Esophagus squamous epithelium (tissue), 4 donors: ENCODE results near the gene NUDT3.
"Not testable (repeated sequence)": the region's sequence is repeated elsewhere in the genome, so short reads cannot be mapped to it uniquely, and the experiment has no call there.

ENCODE experiments used
- CTCF ChIP-seq, 6 experiments: fragments of 450-650 bp in 4 of 6; fragments of 200-600 bp in 2 of 6; sonication (generic) in 2 of 6; IDR thresholded peaks; one replicate each; pipeline ENCODE4 v1.5.1; 2016 to 2019; ENCODE audit warnings: antibody characterized with exemption in 6 of 6, mild to moderate bottlenecking in 4 of 6, moderate library complexity in 4 of 6
- POLR2A ChIP-seq, 4 donors: fragments of 450-650 bp; IDR thresholded peaks; one replicate each; pipeline ENCODE4 v1.6.1; 2017; ENCODE audit warnings: antibody characterized with exemption in 4 of 4, mild to moderate bottlenecking in 4 of 4, moderate library complexity in 3 of 4

- not testable (repeated sequence) for TF ChIP-seq CTCF, POLR2A (IDR thresholded peaks at IDR 0.05)
Observed at GRCh38 chr6:34371865-34372264, 20.6 kb downstream of the NUDT3 start.
